NCI-H146 treated with DMSO at 0.1 percent for 48 hours (cell line): Measurements from ENCODE around the gene FAM53A.
"Not testable (repeated sequence)": the region's sequence is repeated elsewhere in the genome, so short reads cannot be mapped to it uniquely, and the experiment has no call there.

ENCODE experiments used
- DNase-seq: peaks from one replicate; lab custom pipeline; 2025; ENCODE audit not compliant: unreplicated experiment; lab: John Stamatoyannopoulos, UW

Gene FAM53A

GRCh38 chr4:1717129-1718094 lies 33.3 kb upstream of the FAM53A start:
- DNase-seq = no peak

GRCh38 chr4:1716065-1716945 lies 32.2 kb upstream of the FAM53A start:
- DNase-seq = no peak

- no peak for DNase-seq
Observed at GRCh38 chr4:1715002-1715758, 31.1 kb upstream of the FAM53A start.

GRCh38 chr4:1714303-1715001 lies 30.3 kb upstream of the FAM53A start:
- no peak for DNase-seq

GRCh38 chr4:1713003-1713851 lies 29.1 kb upstream of the FAM53A start:
- no peak for DNase-seq

- DNase-seq = peak; percentile 90
Observed at GRCh38 chr4:1712216-1713002, 28.3 kb upstream of the FAM53A start, which contains the start of gene SLBP. Gene SLBP, minus strand, starts transcription at chr4:1712319. Its CDS starts 131 bp downstream, at chr4:1712188.

GRCh38 chr4:1711571-1712215 lies 27.6 kb upstream of the FAM53A start:
- no peak for DNase-seq

GRCh38 chr4:1711055-1711570 lies 27.0 kb upstream of the FAM53A start:
- DNase-seq = no peak

GRCh38 chr4:1708581-1708980 lies 24.5 kb upstream of the FAM53A start:
- DNase-seq = no peak

GRCh38 chr4:1706358-1706757 lies 22.2 kb upstream of the FAM53A start:
- DNase-seq = no peak

- DNase-seq = no peak
Observed at GRCh38 chr4:1705732-1706131, 21.6 kb upstream of the FAM53A start.

GRCh38 chr4:1703867-1704266 lies 19.8 kb upstream of the FAM53A start:
- no peak for DNase-seq

- DNase-seq = not testable (repeated sequence)
Observed at GRCh38 chr4:1701671-1702070, 17.6 kb upstream of the FAM53A start.

GRCh38 chr4:1695913-1696312 lies 11.8 kb upstream of the FAM53A start:
- DNase-seq = no peak

GRCh38 chr4:1693131-1693896 lies 9.2 kb upstream of the FAM53A start:
- DNase-seq = peak; percentile 52

GRCh38 chr4:1691737-1692373 lies 7.7 kb upstream of the FAM53A start:
- DNase-seq = no peak

GRCh38 chr4:1690698-1691097 lies 6.6 kb upstream of the FAM53A start:
- no peak for DNase-seq
